K562 (cell line): ENCODE results near the gene IFT52. TPM values are rescaled to one million over a fixed set of nuclear protein-coding genes. Genes with fewer than 3 reads are reported as not detected.

Source experiments
- ATAC-seq: fragments of 200-7000 bp; cut with Tn5 transposase; 3 replicates; pipeline ENCODE4 v1.9.1; 2020; ENCODE audit warnings: moderate library complexity
- BruUV-seq: library from RNA; stranded (reverse); fragments of 400-500 nt; replicated peaks from 2 replicates; lab custom pipeline; 2021; lab: Mats Ljungman, UMichigan
- CTCF ChIA-PET: fragments of 300-600 bp; formaldehyde crosslinking; extraction: SDS; loops from one replicate; lab custom pipeline; 2021; ENCODE audit warnings: low intra/inter-chr PET ratio; lab: Yijun Ruan, JAX
- POLR2A ChIA-PET: fragments of 300-600, 350-650 bp; sonication (Branson Sonifier 250); formaldehyde crosslinking; extraction: SDS; loops from one replicate; lab custom pipeline; 2021; ENCODE audit warnings: antibody characterized with exemption, inconsistent platforms; lab: Yijun Ruan, JAX
- DNase-seq, 4 experiments: peaks; one replicate each; pipeline versions ENCODE4 v3.0.0 to v3.0.0-alpha.2; 2011 to 2018; ENCODE audit warnings: low spot score in 3 of 4, mixed read lengths in 3 of 4; ENCODE audit errors: extremely low read depth in 1 of 4
- FAIRE-seq: peaks from 2 replicates; lab custom pipeline; 2011; peaks lifted over from hg19 to GRCh38; lab: Jason Lieb, UNC
- H2AFZ ChIP-seq: 2 replicates; pipeline ENCODE4 v1.6.0; 2011; ENCODE audit warnings: low read depth, low read length, control low read depth, inconsistent platforms
- H3K27ac ChIP-seq: fragments of 200-600 bp; 3 replicates; pipeline ENCODE4 v1.8.0; 2011; ENCODE audit warnings: low read depth, mild to moderate bottlenecking, control low read depth, inconsistent platforms, low read length, moderate library complexity, mixed read lengths; ENCODE audit errors: extremely low read depth
- H3K27me3 ChIP-seq, 2 experiments: fragments of 300-600 bp in 1 of 2; 2 replicates in 1 of 2; 3 replicates in 1 of 2; pipeline versions ENCODE4 v1.6.0 to v1.8.0; 2011; ENCODE audit warnings: inconsistent platforms in 2 of 2, low read length in 2 of 2, mild to moderate bottlenecking in 1 of 2, mixed read lengths in 1 of 2, moderate library complexity in 1 of 2; ENCODE audit not compliant: control insufficient read depth in 2 of 2, insufficient read depth in 2 of 2
- H3K36me3 ChIP-seq: fragments of 300-600 bp; 3 replicates; pipeline ENCODE4 v1.8.0; 2011; ENCODE audit warnings: mild to moderate bottlenecking, low read length, inconsistent platforms; ENCODE audit not compliant: control insufficient read depth, insufficient read depth
- H3K4me1 ChIP-seq, 2 experiments: fragments of 200-600 bp in 1 of 2; replicated peaks in 1 of 2; 2 replicates in 1 of 2; 3 replicates in 1 of 2; pipeline versions ENCODE4 v1.5.1 to v1.8.0; 2011; ENCODE audit warnings: inconsistent platforms in 2 of 2, low read length in 2 of 2, mild to moderate bottlenecking in 1 of 2, mixed read lengths in 1 of 2, moderate library complexity in 1 of 2; ENCODE audit not compliant: control insufficient read depth in 2 of 2, insufficient read depth in 2 of 2
- H3K4me2 ChIP-seq: 2 replicates; pipeline ENCODE4 v1.6.1; 2011; ENCODE audit warnings: low read length, control low read depth, inconsistent platforms, mixed read lengths; ENCODE audit not compliant: insufficient read depth
- H3K4me3 ChIP-seq: fragments of 200-600 bp; sonication (generic), shearing (Covaris generic); 2 replicates; pipeline ENCODE4 v1.5.1; 2016; ENCODE audit warnings: control low read depth, inconsistent platforms
- H3K79me2 ChIP-seq: fragments of 200-600 bp; 3 replicates; pipeline ENCODE4 v1.8.0; 2011; ENCODE audit warnings: low read length, inconsistent platforms; ENCODE audit not compliant: control insufficient read depth, insufficient read depth
- H3K9ac ChIP-seq, 2 experiments: 2 replicates each; pipeline versions ENCODE4 v1.6.0 to v1.6.1; 2011; ENCODE audit warnings: low read depth in 2 of 2, low read length in 2 of 2, control low read depth in 1 of 2, inconsistent platforms in 1 of 2, mild to moderate bottlenecking in 1 of 2, mixed read lengths in 1 of 2; ENCODE audit not compliant: insufficient read depth in 1 of 2
- H3K9me1 ChIP-seq: one replicate; pipeline ENCODE4 v1.6.0; 2011; ENCODE audit warnings: inconsistent platforms, mild to moderate bottlenecking, low read length, moderate library complexity; ENCODE audit not compliant: control insufficient read depth, insufficient read depth
- H3K9me3 ChIP-seq: replicated peaks from 2 replicates; pipeline ENCODE4 v1.5.1; 2011; ENCODE audit warnings: low read depth, low read length, inconsistent platforms; ENCODE audit not compliant: control insufficient read depth, insufficient read depth
- H4K20me1 ChIP-seq: replicated peaks from 2 replicates; pipeline ENCODE4 v1.6.1; 2011; ENCODE audit warnings: low read length, inconsistent platforms, mixed read lengths; ENCODE audit not compliant: control insufficient read depth, insufficient read depth
- BHLHE40 ChIP-seq: IDR thresholded peaks from 2 replicates; pipeline ENCODE4 v1.6.1; 2011; ENCODE audit warnings: low read length, improper control_type of control experiment
- CSDE1 ChIP-seq, 2 experiments: fragments of 450-650 bp; IDR thresholded peaks; 2 replicates each; pipeline ENCODE4 v1.6.1; 2016; ENCODE audit warnings: mild to moderate bottlenecking in 1 of 2
- EGR1 ChIP-seq: fragments of 450-650 bp; conservative IDR thresholded peaks from 2 replicates; pipeline ENCODE4 v1.6.1; 2017; ENCODE audit warnings: mild to moderate bottlenecking
- ETS2 ChIP-seq: IDR thresholded peaks from 2 replicates; pipeline ENCODE4 v1.6.1; 2016; ENCODE audit warnings: borderline replicate concordance, missing genetic modification characterization, mild to moderate bottlenecking, moderate library complexity, missing compliant biosample characterization; ENCODE audit not compliant: poor library complexity, severe bottlenecking
- ETV1 ChIP-seq: fragments of 450-650 bp; conservative IDR thresholded peaks from 2 replicates; pipeline ENCODE4 v1.6.1; 2016; ENCODE audit warnings: missing genetic modification characterization, control low read depth, low read depth, missing compliant biosample characterization
- HDAC2 ChIP-seq: fragments of 450-650 bp; IDR thresholded peaks from 2 replicates; pipeline ENCODE4 v1.6.1; 2016; ENCODE audit warnings: mild to moderate bottlenecking
- HDGF ChIP-seq: fragments of 450-650 bp; IDR thresholded peaks from 2 replicates; pipeline ENCODE4 v1.6.1; 2016
- MAFG ChIP-seq: fragments of 450-650 bp; conservative IDR thresholded peaks from 2 replicates; pipeline ENCODE4 v1.6.1; 2016; ENCODE audit warnings: missing genetic modification characterization, missing compliant biosample characterization
- PTBP1 ChIP-seq: fragments of 200-400 bp; formaldehyde crosslinking; IDR thresholded peaks from 2 replicates; pipeline ENCODE4 v1.6.1; 2017; ENCODE audit warnings: low read depth, low read length
- RBM25 ChIP-seq: fragments of 200-400 bp; formaldehyde crosslinking; IDR thresholded peaks from 2 replicates; pipeline ENCODE4 v1.6.1; 2018; ENCODE audit warnings: low read length, low read depth, moderate library complexity; ENCODE audit not compliant: severe bottlenecking
- SP1 ChIP-seq: sonication (generic); formaldehyde crosslinking; IDR thresholded peaks from 2 replicates; pipeline ENCODE4 v1.8.1; 2022; ENCODE audit warnings: mild to moderate bottlenecking, missing genetic modification reagents
- STAT5A ChIP-seq: IDR thresholded peaks from 2 replicates; pipeline ENCODE4 v1.6.1; 2012; ENCODE audit warnings: low read length, inconsistent platforms, borderline replicate concordance
- TOE1 ChIP-seq, 2 experiments: fragments of 450-650 bp in 1 of 2; sonication (generic) in 1 of 2; formaldehyde crosslinking in 1 of 2; IDR thresholded peaks; 2 replicates each; pipeline versions ENCODE4 v1.7.1 to v1.8.0; 2016 to 2022; ENCODE audit warnings: borderline replicate concordance in 2 of 2, mild to moderate bottlenecking in 2 of 2, antibody characterized with exemption in 1 of 2, inconsistent platforms in 1 of 2, low read depth in 1 of 2, missing genetic modification reagents in 1 of 2, moderate library complexity in 1 of 2
- YY1 ChIP-seq, 3 experiments: IDR thresholded peaks; 2 replicates each; pipeline ENCODE4 v1.6.1; 2011; ENCODE audit warnings: low read length in 2 of 3, mild to moderate bottlenecking in 2 of 3, moderate library complexity in 2 of 3, borderline replicate concordance in 1 of 3, control low read depth in 1 of 3, low read depth in 1 of 3; ENCODE audit not compliant: insufficient read depth in 3 of 3, insufficient replicate concordance in 2 of 3, control insufficient read depth in 1 of 3, insufficient read length in 1 of 3; ENCODE audit errors: extremely low read depth in 1 of 3
- ZNF174 ChIP-seq: fragments of 250-450 bp; sonication (Bioruptor Pico); IDR thresholded peaks from 2 replicates; pipeline ENCODE4 v1.4.0; 2020; ENCODE audit warnings: mild to moderate bottlenecking
- ZNF263 ChIP-seq: sonication (generic); formaldehyde crosslinking; IDR thresholded peaks from 2 replicates; pipeline ENCODE4 v1.8.0; 2022; ENCODE audit warnings: mild to moderate bottlenecking, missing genetic modification reagents, borderline replicate concordance
- ZNF561 ChIP-seq: fragments of 450-650 bp; formaldehyde crosslinking; conservative IDR thresholded peaks from 2 replicates; pipeline ENCODE4 v1.4.0; 2020; ENCODE audit warnings: mild to moderate bottlenecking, moderate library complexity
- ZNF764 ChIP-seq: fragments of 250-450 bp; sonication (Bioruptor Pico); IDR thresholded peaks from 2 replicates; pipeline ENCODE4 v1.4.0; 2020; ENCODE audit warnings: low read depth, mild to moderate bottlenecking, moderate library complexity
- WGBS: fragments of 100-300 bp; shearing (Covaris generic); methylation state at CpG from one replicate; pipeline ENCODE4 v1.1.6; 2016; ENCODE audit warnings: low coverage, mixed read lengths; ENCODE audit not compliant: insufficient coverage; ENCODE audit errors: missing lambda C conversion rate; 5-methylcytosine and 5-hydroxymethylcytosine counted together
- in situ Hi-C: fragments of 300-500 bp; cut with MboI; formaldehyde crosslinking; loops from 4 replicates; pipeline ENCODE4 v1.15.0; 2018; ENCODE audit warnings: inconsistent platforms, mixed read lengths
- intact Hi-C: fragments of 100-400 bp; cut with micrococcal nuclease; formaldehyde crosslinking; loops from 2 replicates; pipeline ENCODE4 v1.14.2; 2022
- polyA plus RNA-seq, 8 experiments: library from polyadenylated mRNA; depleted of rRNA in 4 of 8; stranded (reverse) in 5 of 8; unstranded in 3 of 8; fragments of >200 nt; fragmentation: Nextera tagmentation in 2 of 8; fragmentation: Illumina TruSeq in 1 of 8; extraction: Ambion mirVana in 2 of 8; extraction: Trizol in 1 of 8; gene quantifications; 2 replicates each; pipeline versions ENCODE4 v1.2.1 to v1.2.3, GENCODE V29; 2011 to 2014; ENCODE audit warnings: inconsistent platforms in 1 of 8, missing spikeins in 1 of 8
- total RNA-seq, 7 experiments: library from RNA; depleted of rRNA in 6 of 7; stranded (reverse); fragments of >200 nt in 6 of 7; fragmentation: Illumina TruSeq in 2 of 7; extraction: Trizol in 2 of 7; gene quantifications; 2 replicates each; pipeline versions ENCODE4 v1.2.1 to v1.2.3, GENCODE V29; 2011 to 2021; ENCODE audit warnings: low replicate concordance in 1 of 7
- TF ChIP-seq, protein P1 (sequence below), 2 experiments: fragments of 450-650 bp in 1 of 2; sonication (generic) in 1 of 2; formaldehyde crosslinking; conservative IDR thresholded peaks; 2 replicates each; pipeline versions ENCODE4 v1.4.0 to v1.8.1; 2020 to 2022; ENCODE audit warnings: mild to moderate bottlenecking in 1 of 2, missing genetic modification reagents in 1 of 2
- TF ChIP-seq, protein P2 (sequence below): IDR thresholded peaks from 2 replicates; pipeline ENCODE4 v1.6.1; 2011; ENCODE audit not compliant: insufficient read length; ENCODE audit errors: extremely low read depth

IFT52 gene
- total and polyA plus RNA-seq, 9 of the 15 experiments (the other 6 are each of a cell fraction or from before 2014, with no cell fraction given), result 11.0 to 31.4 (median 20.4) TPM

DNA sequence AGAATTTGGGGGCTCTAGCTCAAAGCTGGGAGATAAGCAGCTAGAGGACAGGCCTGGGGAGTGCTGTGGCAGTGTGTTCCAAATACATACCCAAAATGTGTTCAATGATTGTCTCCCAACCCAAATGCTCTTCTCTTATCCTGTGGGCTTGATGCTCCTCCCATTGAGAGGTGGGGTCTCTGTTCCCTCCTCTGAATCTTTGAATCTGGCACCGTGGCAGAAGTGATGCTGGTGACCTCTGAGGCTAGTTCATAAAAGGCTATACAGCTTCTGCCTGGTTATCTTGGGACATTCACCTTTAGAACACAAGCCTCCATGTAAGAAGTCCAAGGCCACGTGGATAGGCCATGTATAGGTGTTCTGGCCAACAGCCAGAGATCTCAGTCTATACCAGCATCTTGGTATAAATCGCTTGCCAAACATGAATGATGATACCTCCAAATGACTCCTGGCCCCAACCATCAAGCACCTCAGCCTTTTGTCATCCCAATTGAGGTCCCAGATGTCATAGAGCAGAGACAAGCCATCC is 60.3 kb downstream of the IFT52 start:
- Histone ChIP-seq H3K36me3 (no peaks in the 10 kb centered on the region), H3K27ac (no peak overlapping the region), H2AFZ (0 out of 2 replicates have a peak overlapping the region, but pooled peaks have one; percentile 16), H3K9me3 (no peaks in the 10 kb centered on the region), H3K4me3 (no peak overlapping the region), H3K27me3 (no peaks in the 10 kb centered on the region), H3K9ac (no peak overlapping the region), H3K4me2 (no peak overlapping the region), H3K9me1 (no peaks in the 10 kb centered on the region), H3K4me1 (no peaks in the 10 kb centered on the region; a peak in 1 of 5 replicates), H3K79me2 (no peaks in the 10 kb centered on the region), H4K20me1 (no peaks in the 10 kb centered on the region)
- TF ChIP-seq EGR1 (no peak), ETS2 (no peak), TOE1 (IDR thresholded peaks at IDR 0.05; ENCODE audit: borderline replicate concordance) (no peak), TOE1 (CRISPR knock-in tag; IDR thresholded peaks at IDR 0.05; ENCODE audit: borderline replicate concordance, low read depth) (no peak), ZNF263 (CRISPR knock-in tag) (no peak), PTBP1 (no peak), ZNF764 (CRISPR knock-in tag) (no peak), RBM25 (no peak), CSDE1 (IDR thresholded peaks at IDR 0.05) (no peak), HDAC2 (no peak), ZNF561 (CRISPR knock-in tag) (no peak), ETV1 (tag) (no peak), ZNF174 (no peak), STAT5A (no peak), HDGF (no peak), YY1 (IDR thresholded peaks at IDR 0.05; ENCODE audit: borderline replicate concordance in 1 of 3, control insufficient read depth in 1 of 3, extremely low read depth in 1 of 3, insufficient read depth in 3 of 3, insufficient read length in 1 of 3, insufficient replicate concordance in 2 of 3, low read depth in 1 of 3, low read length in 2 of 3) (no peak), SP1 (CRISPR knock-in tag) (no peak), MAFG (tag) (no peak), BHLHE40 (no peak)
- TF ChIP-seq, protein P1, sequence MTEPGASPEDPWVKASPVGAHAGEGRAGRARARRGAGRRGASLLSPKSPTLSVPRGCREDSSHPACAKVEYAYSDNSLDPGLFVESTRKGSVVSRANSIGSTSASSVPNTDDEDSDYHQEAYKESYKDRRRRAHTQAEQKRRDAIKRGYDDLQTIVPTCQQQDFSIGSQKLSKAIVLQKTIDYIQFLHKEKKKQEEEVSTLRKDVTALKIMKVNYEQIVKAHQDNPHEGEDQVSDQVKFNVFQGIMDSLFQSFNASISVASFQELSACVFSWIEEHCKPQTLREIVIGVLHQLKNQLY (CRISPR knock-in tag; conservative IDR thresholded peaks at IDR 0.05), result no peak
- TF ChIP-seq, protein P2, sequence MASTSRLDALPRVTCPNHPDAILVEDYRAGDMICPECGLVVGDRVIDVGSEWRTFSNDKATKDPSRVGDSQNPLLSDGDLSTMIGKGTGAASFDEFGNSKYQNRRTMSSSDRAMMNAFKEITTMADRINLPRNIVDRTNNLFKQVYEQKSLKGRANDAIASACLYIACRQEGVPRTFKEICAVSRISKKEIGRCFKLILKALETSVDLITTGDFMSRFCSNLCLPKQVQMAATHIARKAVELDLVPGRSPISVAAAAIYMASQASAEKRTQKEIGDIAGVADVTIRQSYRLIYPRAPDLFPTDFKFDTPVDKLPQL, result no peak
- in situ Hi-C loops (no loop called here), intact Hi-C loops (no loop called here)
- ChIA-PET CTCF (no interaction called here), POLR2A (interaction anchor here (1.2 to 2.4 kb wide), 4 partner anchors 11 to 193 kb away, joined by 3 to 7 read pairs (median 3); no protein-coding TSS in a partner anchor)
- DNase-seq (no peak), ATAC-seq (no peak), FAIRE-seq (no peak)
- WGBS, result 14% methylated on average over 3 of the region's 3 CpGs
- no TSS peak for BruUV-seq
